NCI-H128 (cell line): ENCODE data around the gene TTC6.

Experiments
- DNase-seq: peaks from one replicate; lab custom pipeline; 2025; ENCODE audit not compliant: unreplicated experiment; lab: John Stamatoyannopoulos, UW

TTC6 gene

DNA sequence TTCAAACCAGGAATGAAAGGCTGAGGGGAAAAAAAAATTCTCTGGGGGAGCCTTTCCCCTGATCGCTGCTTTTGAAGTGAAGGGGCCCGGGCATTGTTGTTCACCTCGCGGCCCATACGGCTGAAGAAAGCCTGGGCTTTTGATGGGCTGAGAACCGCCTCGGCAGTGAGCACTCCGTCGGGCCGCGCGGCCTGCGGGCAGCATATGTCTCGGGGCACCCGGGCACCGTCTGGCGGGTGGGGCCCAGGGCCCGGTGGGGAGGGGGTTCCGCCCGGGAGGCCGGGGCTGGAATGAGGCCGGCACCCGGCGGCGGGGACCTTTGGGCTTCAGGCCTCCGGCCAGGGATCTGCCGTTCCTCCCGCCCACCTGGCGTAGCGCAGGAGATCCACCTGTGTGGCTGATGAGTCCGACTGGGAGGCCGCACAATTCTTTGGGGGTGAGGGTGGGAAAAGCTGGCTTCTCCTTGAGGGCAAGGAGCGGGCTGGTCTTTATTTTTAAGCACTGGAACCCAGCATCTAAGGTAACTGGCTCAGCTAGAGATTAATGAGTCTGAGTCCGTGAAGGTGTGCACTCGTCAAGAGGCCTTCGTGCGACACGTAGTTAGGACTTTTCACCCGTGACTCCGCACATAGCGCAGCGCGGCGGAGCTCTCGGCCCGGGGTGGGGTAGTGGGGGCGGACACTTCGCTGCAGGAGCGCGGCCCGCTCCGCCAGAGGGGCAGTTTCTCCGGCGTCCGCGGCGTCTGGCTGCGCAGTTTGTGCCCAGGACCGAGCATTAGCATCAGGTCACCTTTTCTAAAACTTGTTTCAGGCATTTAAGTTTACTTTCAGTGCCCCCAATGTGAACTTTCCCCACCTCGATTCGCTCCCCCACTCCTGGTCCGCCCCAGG lies 11.0 kb upstream of the TTC6 start:
- no peak for DNase-seq

DNA sequence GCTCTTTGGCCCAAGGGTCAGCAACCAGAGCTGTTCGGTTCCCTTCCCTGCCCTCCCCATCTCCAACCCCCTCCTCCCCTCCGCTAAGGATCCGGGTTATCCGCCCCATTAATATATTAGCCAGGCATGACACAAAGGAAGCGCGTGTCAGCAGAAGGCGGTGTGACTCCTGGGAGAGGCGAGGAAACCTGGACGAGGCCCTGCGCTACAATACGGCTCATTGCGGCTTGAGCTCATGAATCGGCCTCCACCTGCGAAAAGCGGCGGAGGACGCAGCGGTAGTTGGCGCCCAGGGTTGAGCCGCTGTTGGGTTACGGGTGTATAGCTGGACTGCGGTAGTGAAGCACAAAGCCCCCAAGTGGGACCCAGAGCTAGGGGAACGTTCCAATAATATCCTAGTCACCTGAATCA lies 10.3 kb upstream of the TTC6 start:
- no peak for DNase-seq

GRCh38 chr14:37585971-37586796 lies 9.2 kb upstream of the TTC6 start:
- no peak for DNase-seq

GRCh38 chr14:37586797-37587130 lies 8.7 kb upstream of the TTC6 start:
- no peak for DNase-seq

DNA sequence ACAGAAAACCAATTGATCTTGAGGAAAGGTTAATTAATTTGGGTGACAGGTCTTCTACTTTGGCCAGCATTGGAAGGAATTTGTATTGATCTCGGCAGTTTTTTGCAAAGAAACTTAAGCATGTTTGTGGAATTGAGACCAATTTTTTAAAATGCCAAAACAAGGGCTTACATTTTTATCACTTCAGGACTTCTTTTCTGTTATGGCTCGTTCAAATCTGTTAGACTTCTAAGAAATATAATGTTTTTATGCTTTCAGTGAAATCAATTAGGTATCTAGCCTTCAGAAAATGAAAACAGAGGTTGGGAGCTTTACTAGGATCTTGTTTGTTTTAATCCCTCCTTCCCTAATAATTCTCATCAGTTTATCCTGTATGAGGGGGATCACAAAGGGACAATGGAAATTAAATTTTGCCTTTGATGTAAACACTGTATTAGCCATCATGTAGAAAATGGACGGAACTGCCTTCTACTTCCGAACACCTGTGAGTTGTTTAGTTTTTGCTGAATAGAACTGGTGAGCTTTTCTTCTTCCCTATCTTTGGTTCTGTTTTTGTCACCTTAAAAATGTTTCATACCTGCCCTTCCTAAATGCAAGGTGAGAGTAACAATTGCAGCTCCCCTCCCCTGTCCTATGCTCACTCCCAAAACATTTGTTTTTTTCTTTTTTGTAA lies 8.2 kb upstream of the TTC6 start:
- no peak for DNase-seq

DNA sequence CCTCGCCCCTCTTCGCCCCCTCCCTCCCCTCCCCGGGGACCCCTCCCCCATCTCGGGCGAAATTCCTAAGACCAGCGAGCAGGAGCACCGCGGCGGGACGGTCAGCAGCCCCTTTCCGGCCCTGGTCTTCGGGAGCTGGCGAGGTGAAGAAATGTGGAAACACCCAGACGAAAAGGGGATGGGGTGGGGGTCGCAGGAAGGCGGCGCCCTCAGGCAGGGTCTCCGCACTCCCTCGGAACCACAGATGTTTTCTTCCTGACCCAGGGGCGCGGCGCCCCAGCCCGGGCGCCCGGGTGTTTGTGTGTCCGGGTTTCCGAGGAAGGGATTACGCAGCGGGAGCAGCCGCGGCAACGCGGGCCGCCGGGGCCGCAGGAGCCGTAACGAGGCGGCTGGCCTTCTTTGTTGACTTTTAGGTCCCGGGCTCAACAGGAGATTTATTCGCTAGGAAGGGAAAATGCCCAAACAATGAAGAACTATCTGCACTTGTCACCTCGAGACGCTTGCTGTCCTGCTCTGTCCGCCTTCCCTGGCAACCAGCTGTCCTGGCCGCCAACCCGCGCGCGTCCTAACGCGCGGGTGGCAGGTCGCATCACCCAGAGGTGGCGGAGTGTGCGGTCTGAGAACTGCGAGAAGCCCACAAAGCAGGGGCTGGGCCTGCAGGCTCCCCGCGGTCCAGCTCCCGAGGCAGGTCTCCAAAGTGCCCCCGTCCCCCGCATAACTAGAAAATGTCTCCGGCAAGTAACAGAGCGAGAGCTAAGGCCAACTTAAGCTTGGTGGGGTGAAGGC lies 7.4 kb upstream of the TTC6 start:
- no peak for DNase-seq

DNA sequence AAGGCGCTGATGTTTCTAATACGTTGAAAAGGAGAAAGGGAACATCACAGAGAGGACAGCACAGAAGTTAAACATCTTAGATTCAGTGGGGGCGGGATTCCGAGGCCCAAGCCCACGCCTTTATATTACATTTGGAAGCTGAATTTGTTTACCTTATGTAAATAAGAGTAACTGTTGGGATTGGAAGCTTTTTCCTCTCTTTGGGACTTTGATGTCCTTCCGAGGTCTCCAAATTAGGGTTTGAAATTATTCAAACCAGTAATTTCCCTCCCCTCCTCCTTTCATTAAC lies 6.8 kb upstream of the TTC6 start:
- no peak for DNase-seq

GRCh38 chr14:37588956-37589714 lies 6.3 kb upstream of the TTC6 start:
- no peak for DNase-seq

- DNase-seq: no peak
Measured at GRCh38 chr14:37589715-37590427, 5.6 kb upstream of the TTC6 start.

DNA sequence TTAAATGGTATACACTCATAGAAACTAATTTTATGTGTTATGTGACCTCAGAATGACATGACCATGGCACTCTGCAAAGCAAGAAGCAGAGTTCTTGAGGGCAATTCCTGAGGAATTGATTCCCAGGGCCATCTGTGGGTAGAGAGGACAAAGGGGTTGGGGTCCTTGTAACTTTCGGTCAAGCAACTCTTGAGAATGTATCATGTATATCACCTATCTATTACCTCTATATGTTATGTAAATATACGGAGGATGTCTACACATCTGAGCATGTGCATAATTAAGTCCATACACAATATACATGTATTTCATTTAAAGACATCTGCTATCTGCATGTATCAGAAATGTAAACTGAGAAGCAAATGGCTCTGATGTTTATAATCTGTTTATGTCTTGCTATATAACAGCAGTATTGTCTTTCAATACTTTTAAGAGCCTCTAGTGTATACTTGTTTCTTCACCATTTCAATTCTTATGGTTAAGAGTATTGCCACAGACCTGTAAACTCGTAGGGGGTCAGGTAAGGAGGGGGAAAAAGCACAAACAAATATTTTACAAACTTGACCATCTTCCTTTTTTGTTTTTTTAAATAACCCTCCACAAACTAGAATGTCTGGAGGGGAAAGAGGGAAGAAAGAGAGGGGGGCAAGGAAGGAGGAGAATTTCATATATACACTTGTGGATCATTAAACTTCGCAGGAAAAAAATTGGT lies 4.8 kb upstream of the TTC6 start:
- DNase-seq: no peak

DNA sequence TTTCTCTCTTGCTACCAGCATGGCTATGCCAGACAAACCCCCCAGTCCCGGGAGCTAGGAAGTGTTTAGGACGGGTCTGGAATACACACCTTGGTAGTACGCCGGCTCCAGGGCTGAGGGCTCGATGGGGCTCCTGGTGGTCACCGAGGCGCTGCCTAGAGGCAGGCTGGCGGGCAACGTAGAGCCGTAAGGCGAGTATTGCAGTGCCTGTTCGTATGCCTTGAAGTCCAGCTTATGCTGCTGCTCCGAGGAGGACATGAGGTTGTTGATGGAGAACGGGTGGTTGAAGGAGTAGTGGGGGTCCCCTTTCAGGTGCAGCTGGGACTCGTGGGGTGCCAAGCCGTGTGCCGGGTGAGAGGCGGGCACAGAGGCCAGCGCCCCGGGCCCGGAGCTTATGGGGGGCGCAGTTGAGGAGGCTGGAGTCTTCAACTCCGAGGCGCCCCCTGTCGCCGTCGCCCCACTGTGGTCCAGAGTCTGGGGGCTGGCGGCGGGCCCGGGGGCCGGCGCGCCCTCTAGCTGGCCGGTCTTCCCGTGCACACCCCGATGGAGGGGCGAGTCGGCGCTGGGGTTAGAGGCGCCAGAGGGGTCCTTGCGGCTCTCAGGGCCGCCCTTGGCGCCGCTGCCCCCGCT lies 4.0 kb upstream of the TTC6 start:
- no peak for DNase-seq

DNA sequence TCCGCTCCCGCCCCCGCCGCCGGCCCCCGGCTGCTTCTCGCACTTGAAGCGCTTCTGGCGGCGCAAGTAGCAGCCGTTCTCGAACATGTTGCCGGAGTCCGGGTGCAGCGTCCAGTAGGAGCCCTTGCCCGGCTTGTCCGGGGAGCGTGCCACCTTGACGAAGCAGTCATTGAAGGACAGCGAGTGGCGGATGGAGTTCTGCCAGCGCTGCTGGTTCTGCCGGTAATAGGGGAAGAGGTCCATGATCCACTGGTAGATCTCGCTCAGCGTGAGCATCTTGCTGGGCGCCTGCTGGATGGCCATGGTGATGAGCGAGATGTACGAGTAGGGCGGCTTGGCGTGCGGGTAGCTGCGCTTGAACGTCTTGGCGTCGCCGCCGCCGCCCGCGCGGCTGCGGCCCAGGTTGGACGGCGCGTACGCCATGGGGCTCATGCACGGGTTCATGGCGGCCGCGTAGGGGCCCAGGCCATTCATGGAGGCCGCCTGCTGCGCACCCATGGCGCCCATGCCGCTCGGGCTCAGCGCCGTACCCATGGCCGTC lies 3.4 kb upstream of the TTC6 start:
- no peak for DNase-seq

- DNase-seq: no peak
Measured at GRCh38 chr14:37592482-37593408, 2.7 kb upstream of the TTC6 start.

GRCh38 chr14:37593511-37594237 lies 1.8 kb upstream of the TTC6 start:
- no peak for DNase-seq

DNA sequence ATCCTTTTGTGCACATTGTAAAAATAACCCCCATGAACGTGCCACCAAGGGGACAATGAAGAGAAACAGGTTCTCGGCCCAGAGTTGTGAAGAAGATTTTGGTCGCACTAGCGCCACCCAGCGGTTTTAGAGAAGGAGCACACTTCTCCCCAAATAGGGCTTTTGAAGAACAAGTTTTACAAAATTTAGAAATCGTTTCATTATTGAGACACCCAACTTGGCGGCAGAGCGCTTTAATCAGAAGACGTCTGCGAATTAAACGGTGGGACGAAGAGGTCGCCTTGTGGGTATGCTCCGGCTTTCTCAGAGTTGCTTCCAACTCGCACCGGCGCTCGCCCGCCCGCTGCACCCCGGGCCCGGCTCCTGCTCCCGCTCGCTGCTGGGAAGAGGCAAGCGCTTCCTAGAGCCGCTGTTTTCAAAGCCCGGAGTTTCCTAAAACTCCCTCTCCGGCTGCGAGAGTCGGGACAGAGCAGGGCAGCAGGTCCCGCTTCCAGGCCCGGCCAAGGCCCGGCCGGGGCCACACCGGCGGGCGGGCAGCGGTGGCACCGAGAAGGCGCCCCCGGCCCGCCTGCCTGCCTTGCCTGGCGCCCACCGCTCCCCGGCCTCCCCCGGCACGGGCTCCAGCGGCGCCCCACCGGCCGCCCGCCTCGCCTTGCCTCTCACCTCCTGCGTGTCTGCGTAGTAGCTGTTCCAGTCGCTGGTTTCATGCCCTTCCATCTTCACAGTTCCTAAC lies 1.0 kb upstream of the TTC6 start:
- DNase-seq: peak; percentile 93
